Panc1 (cell line): ENCODE data around the gene HCN4.

Source experiments
- CTCF ChIP-seq: fragments of 450-650 bp; IDR thresholded peaks from 2 replicates; pipeline ENCODE4 v1.5.1; 2017; ENCODE audit warnings: mild to moderate bottlenecking
- POLR2AphosphoS5 ChIP-seq: IDR thresholded peaks from 2 replicates; pipeline ENCODE4 v1.6.1; 2012; ENCODE audit warnings: mild to moderate bottlenecking, low read depth, low read length, moderate library complexity
- REST ChIP-seq, 2 experiments: IDR thresholded peaks; 2 replicates each; pipeline ENCODE4 v1.6.1; 2011 to 2012; ENCODE audit warnings: low read depth in 2 of 2, control low read depth in 1 of 2, low read length in 1 of 2, mild to moderate bottlenecking in 1 of 2, moderate library complexity in 1 of 2; ENCODE audit not compliant: insufficient read depth in 1 of 2
- TCF7L2 ChIP-seq: IDR thresholded peaks from 2 replicates; pipeline ENCODE4 v1.6.1; 2011; ENCODE audit warnings: mild to moderate bottlenecking, low read depth, low read length, inconsistent platforms

GRCh38 chr15:73317651-73318462 is 50.9 kb downstream of the HCN4 start:
- TF ChIP-seq CTCF (no peak), POLR2AphosphoS5 (no peak), REST (IDR thresholded peaks at IDR 0.05; ENCODE audit: insufficient read depth in 1 of 2, low read depth in 2 of 2, low read length in 1 of 2) (no peak), TCF7L2 (no peak)
